NB4 (cell line): ENCODE data around the gene ARHGAP20.

ENCODE experiments used
- MAX ChIP-seq: IDR thresholded peaks from 2 replicates; pipeline ENCODE4 v1.6.1; 2011; ENCODE audit warnings: low read depth, low read length
- POLR2A ChIP-seq: IDR thresholded peaks from 2 replicates; pipeline ENCODE4 v1.6.1; 2011; ENCODE audit warnings: mild to moderate bottlenecking; ENCODE audit not compliant: insufficient read length; ENCODE audit errors: extremely low read depth
- TF ChIP-seq, protein P1 (sequence below): IDR thresholded peaks from one replicate; pipeline ENCODE4 v1.5.1; 2012; ENCODE audit warnings: low read depth, low read length

- TF ChIP-seq, protein P1, sequence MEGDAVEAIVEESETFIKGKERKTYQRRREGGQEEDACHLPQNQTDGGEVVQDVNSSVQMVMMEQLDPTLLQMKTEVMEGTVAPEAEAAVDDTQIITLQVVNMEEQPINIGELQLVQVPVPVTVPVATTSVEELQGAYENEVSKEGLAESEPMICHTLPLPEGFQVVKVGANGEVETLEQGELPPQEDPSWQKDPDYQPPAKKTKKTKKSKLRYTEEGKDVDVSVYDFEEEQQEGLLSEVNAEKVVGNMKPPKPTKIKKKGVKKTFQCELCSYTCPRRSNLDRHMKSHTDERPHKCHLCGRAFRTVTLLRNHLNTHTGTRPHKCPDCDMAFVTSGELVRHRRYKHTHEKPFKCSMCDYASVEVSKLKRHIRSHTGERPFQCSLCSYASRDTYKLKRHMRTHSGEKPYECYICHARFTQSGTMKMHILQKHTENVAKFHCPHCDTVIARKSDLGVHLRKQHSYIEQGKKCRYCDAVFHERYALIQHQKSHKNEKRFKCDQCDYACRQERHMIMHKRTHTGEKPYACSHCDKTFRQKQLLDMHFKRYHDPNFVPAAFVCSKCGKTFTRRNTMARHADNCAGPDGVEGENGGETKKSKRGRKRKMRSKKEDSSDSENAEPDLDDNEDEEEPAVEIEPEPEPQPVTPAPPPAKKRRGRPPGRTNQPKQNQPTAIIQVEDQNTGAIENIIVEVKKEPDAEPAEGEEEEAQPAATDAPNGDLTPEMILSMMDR: no peak
- TF ChIP-seq MAX (no peak), POLR2A (no peak)
Measured at GRCh38 chr11:110757962-110758755, 45.9 kb upstream of the ARHGAP20 start.
